Measurements from ENCODE around the gene TPD52L3.

- no peak for TF ChIP-seq GATA3 (IDR thresholded peaks at IDR 0.05; ENCODE audit: low read depth, low read length)
- TF ChIP-seq GATA2 (IDR thresholded peaks at IDR 0.05; ENCODE audit: low read depth, low read length): no peak
These were observed 2.9 kb downstream of the TPD52L3 start for GRCh38 chr9:6330958-6331634.
